ENCODE results near the gene S100A12.
"Not testable (repeated sequence)": the region's sequence is repeated elsewhere in the genome, so short reads cannot be mapped to it uniquely, and the experiment has no call there.

Gene S100A12

GRCh38 chr1:153349363-153350320 lies 25.8 kb downstream of the S100A12 start:
- DNase-seq = no peak

DNA sequence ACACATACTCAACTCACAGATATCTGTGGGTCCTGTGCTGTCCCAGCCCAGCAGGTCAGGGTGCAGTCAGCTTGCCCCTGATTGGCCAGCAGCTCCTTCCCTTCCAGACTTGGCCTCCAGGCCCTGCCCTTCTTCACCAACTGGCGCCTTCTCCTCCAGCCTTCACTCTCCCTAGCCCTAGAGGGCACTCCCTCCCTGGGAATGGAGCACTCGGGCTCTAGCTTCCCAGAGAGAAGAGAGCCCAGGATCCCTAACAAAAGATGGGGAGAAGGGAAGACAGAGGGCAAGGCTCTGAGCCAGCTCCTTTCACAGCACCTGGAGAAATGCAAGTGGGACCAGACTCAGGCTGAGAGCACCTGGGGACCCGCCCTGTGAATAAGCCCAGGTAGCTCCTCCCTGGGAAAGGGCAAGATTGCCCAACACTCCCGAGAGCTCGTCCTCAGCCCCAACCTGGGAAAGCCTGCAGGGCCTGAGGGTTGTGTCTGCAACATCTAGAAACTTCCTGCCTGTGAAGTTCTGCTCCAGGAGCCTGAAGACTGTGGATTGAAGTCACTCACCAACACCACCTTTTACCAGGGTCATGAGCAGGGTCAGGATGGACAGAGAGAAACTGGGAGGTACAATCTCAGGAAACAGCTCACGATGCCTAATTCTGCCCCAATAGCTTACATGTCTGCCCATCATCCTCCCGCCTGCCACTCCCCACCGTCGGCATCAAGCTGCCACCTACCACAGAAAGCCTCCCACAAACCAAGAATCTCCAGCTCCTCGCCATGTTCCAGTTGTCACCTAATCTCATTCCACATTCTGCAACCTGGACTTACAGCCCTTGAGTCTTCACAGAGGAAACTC lies 26.7 kb downstream of the S100A12 start, which contains the start of gene PGLYRP4:
TSS of gene PGLYRP4 (minus strand) at position 331 of the 852 bp plus-strand sequence. CDS start 909 bp downstream, outside the sequence.
- DNase-seq = no peak

- DNase-seq = no peak
Observed at GRCh38 chr1:153347856-153348255, 27.6 kb downstream of the S100A12 start.

- DNase-seq = not testable (repeated sequence)
Observed at GRCh38 chr1:153347049-153347448, 28.4 kb downstream of the S100A12 start.

- no peak for DNase-seq
Observed at GRCh38 chr1:153346077-153346723, 29.2 kb downstream of the S100A12 start.

- no peak for DNase-seq
Observed at GRCh38 chr1:153345187-153346076, 30.0 kb downstream of the S100A12 start.

DNA sequence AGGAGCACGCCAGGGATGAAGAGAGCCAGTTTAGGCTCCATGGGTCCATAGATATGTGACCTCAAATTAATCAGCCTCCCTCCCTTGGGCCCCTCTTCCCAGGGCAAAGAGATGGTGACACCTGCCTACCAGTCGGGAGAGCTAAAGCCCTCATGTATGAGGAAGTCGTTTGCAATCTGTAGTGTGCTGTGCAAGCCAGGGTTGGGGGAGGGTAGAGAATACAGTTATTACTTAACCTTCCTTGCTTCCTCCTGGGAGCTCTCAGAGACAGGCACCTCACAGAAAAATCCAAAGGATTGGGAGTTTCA lies 30.7 kb downstream of the S100A12 start:
- no peak for DNase-seq

DNA sequence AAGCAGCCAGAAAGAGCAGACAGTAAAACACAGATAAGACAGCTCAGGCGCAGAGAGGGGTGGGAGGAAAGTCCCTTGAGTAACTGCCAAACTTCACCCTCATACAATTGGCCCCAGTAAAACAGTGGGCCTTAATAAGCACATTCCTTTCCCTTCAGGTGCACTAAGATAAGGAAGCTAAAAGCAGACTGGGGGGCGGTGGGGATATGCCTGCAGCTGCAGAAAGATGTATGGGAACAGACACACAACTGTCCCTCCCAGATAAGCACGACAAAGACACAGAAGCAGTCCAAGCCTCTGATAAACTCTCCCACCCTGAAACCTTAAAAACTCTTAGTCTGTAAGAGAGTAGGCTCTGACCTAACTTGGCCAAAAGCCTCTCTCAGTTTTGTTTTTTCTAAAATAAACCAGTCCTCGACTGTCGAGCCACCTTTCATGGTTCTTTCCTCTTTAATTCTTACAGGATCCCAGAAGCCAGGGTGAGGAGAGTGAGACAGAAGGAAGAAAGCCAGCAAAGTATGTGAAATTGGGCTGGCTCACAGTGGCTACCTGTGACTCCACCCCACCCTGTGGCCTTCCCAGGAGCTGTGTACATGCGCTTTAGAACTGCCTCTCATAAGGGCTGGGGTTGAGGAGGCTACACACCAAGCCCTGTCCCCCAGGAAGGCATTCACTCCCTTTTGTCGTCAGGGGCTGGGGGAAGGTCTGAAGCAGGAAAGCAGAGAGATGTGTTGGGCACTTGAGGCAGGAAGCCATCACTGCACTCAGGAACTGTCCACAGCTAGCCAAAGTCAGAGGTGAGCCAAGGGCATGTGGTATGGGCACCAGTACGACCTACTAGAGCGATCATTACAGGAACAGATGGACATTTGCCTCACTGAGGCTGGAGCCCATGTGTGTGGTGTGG lies 31.4 kb downstream of the S100A12 start:
- DNase-seq = no peak

- DNase-seq = no peak
Observed at GRCh38 chr1:153343040-153343681, 32.3 kb downstream of the S100A12 start.

DNA sequence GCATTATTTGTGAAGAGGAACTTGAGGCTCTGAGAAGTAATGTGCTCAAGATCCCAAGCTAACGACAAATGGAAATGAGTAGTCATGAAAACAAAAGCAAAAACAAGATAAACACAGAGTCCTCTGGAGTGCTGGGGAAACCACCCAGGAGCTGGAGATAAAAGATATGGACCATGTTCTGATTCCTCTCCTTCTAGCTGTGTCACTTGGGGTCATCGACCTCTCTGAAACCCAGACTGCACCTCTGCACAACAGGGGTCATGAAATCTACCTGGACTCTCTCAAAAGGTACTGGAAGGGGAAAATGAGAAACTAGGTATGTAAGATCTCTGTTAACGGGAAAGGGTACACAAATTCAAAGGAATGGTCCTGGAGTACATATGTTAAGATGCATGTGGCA lies 33.2 kb downstream of the S100A12 start:
- no peak for DNase-seq

GRCh38 chr1:153341431-153341934 lies 33.9 kb downstream of the S100A12 start:
- no peak for DNase-seq

DNA sequence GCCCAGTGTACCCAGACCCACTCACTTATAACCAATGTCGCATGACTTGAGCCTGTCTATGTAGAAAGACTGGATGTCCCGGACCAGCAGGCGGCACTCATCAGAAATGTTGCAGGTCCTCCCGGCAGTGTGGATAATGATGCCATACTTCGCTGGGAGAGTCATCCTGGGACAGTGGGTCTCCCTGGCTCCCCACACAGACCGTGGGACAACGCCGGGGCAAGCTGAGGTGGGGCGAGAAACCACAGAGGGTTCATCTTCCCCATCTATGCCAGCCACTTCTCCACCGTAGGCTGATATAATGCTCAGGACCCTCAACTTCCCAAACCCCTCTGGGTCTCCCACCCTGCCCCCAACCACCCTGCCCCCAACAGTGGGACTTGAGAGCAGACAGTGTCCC lies 35.1 kb downstream of the S100A12 start:
- no peak for DNase-seq

DNA sequence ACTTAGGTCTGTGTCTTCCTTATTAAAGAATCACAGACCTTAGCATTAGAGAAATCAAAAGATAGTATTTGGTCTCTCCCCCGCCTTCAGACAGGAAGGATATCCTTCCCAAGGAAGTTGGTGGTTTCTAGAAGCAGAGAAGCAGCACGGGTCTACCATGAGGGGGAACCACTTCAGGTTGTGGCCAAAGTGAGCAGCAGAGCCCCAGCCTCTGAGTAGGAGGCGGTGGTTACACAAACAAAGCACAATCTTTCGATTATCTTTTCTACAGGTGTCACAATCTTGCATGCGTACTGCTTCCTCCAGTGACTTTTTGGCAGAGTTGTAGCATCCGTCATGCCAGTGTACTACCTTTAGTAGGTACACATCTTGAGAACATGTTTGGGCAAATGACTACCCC lies 35.6 kb downstream of the S100A12 start:
- DNase-seq = no peak

GRCh38 chr1:153337980-153338853 lies 37.2 kb downstream of the S100A12 start:
- no peak for DNase-seq

- DNase-seq = no peak
Observed at GRCh38 chr1:153336650-153337049, 38.8 kb downstream of the S100A12 start.

GRCh38 chr1:153333902-153334301 lies 41.5 kb downstream of the S100A12 start:
- DNase-seq = no peak

- no peak for DNase-seq
Observed at GRCh38 chr1:153324912-153325311, 50.5 kb downstream of the S100A12 start.
